ENCODE data around the gene STXBP3. TPM values are rescaled to one million over a fixed set of nuclear protein-coding genes. Genes with fewer than 3 reads are reported as not detected.

Gene STXBP3
- total and polyA plus RNA-seq, 2 donors (not counting 3 experiments of a cell fraction or from before 2014, with no cell fraction given): 9.4 to 44.1 TPM

DNA sequence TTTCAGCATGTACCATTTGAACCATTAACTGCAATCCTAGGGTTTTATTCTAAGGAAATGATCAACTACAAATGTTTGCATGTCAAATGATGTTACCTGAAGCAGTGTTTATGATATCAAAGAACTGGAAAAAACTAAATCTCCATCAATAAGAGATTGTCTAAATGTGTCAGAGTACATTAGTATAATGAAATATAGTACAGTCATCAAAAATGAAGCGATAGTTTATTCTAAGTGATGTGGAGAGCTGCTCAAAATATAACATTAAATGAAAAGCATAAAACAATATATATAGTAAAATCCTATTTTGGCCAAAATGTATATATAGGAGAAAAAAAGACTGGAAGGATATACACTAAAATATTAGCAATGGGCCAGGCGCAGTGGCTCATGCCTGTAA, 86.5 kb downstream of the STXBP3 start:
- Histone ChIP-seq H3K36me3 (ENCODE audit: control insufficient read depth in 2 of 2, extremely low read depth in 1 of 2, insufficient read depth in 2 of 2, low read length in 2 of 2) (no peaks in the 10 kb centered on the region), H3K79me2 (ENCODE audit: control insufficient read depth, insufficient read depth, low read length) (no peaks in the 10 kb centered on the region), H3K9me1 (replicated peaks; ENCODE audit: control insufficient read depth, extremely low read depth, insufficient read depth, low read length) (no peaks in the 10 kb centered on the region), H3K4me3 (replicated peaks in 1 of 3; ENCODE audit: insufficient read depth in 1 of 3, low read depth in 1 of 3, low read length in 3 of 3) (no peak overlapping the region), H3K27me3 (ENCODE audit: control insufficient read depth in 2 of 2, insufficient read depth in 2 of 2, low read length in 2 of 2) (no peaks in the 10 kb centered on the region), H3K9me3 (replicated peaks; ENCODE audit: control insufficient read depth, insufficient read depth, low read length) (no peaks in the 10 kb centered on the region), H4K20me1 (replicated peaks; ENCODE audit: control insufficient read depth, extremely low read depth, insufficient read depth, low read length) (no peaks in the 10 kb centered on the region), H3K27ac (ENCODE audit: insufficient read depth, low read depth, low read length) (no peak overlapping the region), H3K9ac (replicated peaks; ENCODE audit: extremely low read depth, insufficient read depth, low read length) (no peak overlapping the region), H3K4me2 (ENCODE audit: insufficient read depth, low read length) (no peak overlapping the region), H2AFZ (ENCODE audit: low read depth, low read length) (no peak overlapping the region), H3K4me1 (ENCODE audit: control insufficient read depth, extremely low read depth, insufficient read depth, low read length) (peaks cover 29% of the 10 kb centered on the region)
- dilution Hi-C loops (cut with MboI; ENCODE audit: extremely low pct_ligation_motif_present, low sequenced_read_pairs) (no loop called here), intact Hi-C loops (cut with micrococcal nuclease) (loop anchor here (5.0 kb wide), 2 partner anchors 241 to 564 kb away; partner anchors contain the start of gene SORT1)
- FAIRE-seq (no peak), DNase-seq (ENCODE audit: low read depth, low spot score) (no peak)
- POLR2A ChIA-PET: no interaction called here
- BruUV-seq (replicated peaks): no TSS peak
- no peak for TF ChIP-seq POLR2AphosphoS5 (IDR thresholded peaks at IDR 0.05; ENCODE audit: insufficient read depth, low read depth, low read length)
- TF ChIP-seq POLR2A (IDR thresholded peaks at IDR 0.05; ENCODE audit: low read depth, low read length): no peak
- no peak for TF ChIP-seq CTCF (IDR thresholded peaks at IDR 0.05; ENCODE audit: extremely low read depth in 1 of 2, insufficient read depth in 1 of 2, low read depth in 1 of 2, low read length in 2 of 2)
- no peak for TF ChIP-seq MYC (IDR thresholded peaks at IDR 0.05; ENCODE audit: low read depth, low read length)
- no peak for TF ChIP-seq GATA2 (IDR thresholded peaks at IDR 0.05; ENCODE audit: insufficient read depth, insufficient read length, low read depth, low read length)
- TF ChIP-seq FOS (IDR thresholded peaks at IDR 0.05; ENCODE audit: borderline replicate concordance, insufficient read depth, low read length): no peak
- no peak for TF ChIP-seq EZH2 (IDR thresholded peaks at IDR 0.05; ENCODE audit: borderline replicate concordance, low read depth, low read length, severe bottlenecking)
- TF ChIP-seq JUN (IDR thresholded peaks at IDR 0.05; ENCODE audit: borderline replicate concordance, insufficient read depth, insufficient read length, low read depth): no peak
- no peak for TF ChIP-seq MAX (IDR thresholded peaks at IDR 0.05; ENCODE audit: insufficient read depth, insufficient read length)
- CTCF ChIA-PET: interaction anchor here (0.9 to 11.0 kb wide), 5 partner anchors 9 to 64 kb away, joined by 3 to 247 read pairs (median 5); no protein-coding TSS in a partner anchor
